Renal cortex interstitium (tissue), 11 donors: ENCODE data around the gene NLRP8. TPM values are rescaled to one million over a fixed set of nuclear protein-coding genes. Genes with fewer than 3 reads are reported as not detected.
"Not testable (repeated sequence)": the region's sequence is repeated elsewhere in the genome, so short reads cannot be mapped to it uniquely, and the experiment has no call there.

Experiments used
- DNase-seq, 11 donors: peaks; one replicate each; pipeline ENCODE4 v3.0.0-alpha.2; 2013; ENCODE audit warnings: low read depth in 9 of 11, low spot score in 4 of 11; ENCODE audit errors: extremely low read depth in 1 of 11
- polyA plus RNA-seq, 3 donors: library from polyadenylated mRNA; unstranded; fragments of 120-200 nt; gene quantifications; one replicate each; pipeline ENCODE4 v1.2.1, GENCODE V29; 2013; ENCODE audit not compliant: insufficient read length in 3 of 3

The NLRP8 gene
- polyA plus RNA-seq, 3 donors: not detected

GRCh38 chr19:55958356-55958755 is 10.7 kb downstream of the NLRP8 start:
- no peak for DNase-seq

DNA sequence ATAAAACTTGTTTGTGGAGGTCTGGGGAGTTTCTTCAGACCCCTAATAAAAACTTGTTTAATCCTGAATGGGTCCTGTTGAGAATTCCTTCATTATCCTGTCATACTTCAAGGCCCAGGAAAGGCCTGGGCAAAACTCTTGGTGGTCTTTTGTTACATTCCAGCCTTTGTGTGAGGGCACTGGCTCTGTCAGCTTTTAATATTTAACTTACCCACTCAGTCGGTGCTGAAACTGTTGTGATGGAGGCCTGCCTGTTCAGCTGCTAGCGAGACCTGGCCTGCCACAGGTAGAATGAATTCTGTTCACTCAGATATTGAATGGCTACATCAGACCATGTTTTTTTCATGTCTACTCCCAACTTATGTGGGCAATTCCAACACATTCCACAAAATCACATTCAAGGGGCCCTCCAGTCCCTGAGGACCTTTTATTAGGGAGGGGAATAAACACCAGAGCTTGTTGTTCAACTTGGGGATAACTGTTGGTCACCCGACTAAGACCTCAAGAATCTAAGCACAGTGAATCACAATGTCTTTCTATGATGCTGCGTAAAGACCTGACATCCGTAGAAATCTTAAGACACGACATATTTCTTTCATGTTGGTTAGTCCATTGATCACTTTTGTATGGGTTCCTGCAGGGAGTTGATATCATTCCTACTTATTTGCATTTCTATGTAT is 12.5 kb downstream of the NLRP8 start:
- peak in 1 of 11 donors; percentile 2 for DNase-seq

DNA sequence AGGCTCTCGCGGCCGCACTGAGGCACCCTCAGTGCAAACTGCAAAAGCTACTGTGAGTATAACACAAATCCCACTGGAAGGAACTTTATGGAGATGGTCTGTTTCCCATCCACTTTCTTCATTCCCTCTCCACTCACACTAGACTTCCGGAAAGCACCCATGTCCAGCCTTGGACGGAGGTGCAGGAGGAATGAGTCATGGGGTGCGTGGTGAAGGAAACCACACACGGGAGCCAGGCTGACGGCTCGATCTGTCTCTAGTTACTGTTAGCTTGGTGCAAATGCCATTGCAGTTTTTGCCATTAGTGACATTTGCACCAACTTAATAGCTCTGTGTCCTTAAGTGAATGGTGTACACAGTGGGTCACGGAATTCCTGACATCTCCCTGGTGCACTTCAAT is 14.6 kb downstream of the NLRP8 start:
- DNase-seq: no peak

DNA sequence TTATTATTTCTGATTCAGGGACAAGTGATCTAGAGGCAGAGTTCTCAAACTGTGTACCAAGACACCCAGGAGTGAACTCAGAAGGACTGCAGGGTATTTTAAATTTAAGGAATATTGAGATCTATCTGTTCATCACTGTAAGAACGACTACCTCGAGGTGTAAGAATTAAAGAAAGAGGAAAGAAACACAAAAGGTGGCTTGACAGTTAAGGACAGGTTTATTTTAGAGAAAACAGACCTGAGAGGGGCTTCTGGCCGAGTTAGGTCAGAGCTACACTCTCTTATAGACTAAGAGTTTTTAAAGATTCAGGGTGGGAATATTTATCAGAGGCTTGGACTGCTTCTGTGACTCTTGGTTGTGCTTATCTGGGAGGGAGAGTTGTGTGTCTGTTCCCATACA is 26.4 kb downstream of the NLRP8 start:
- no peak for DNase-seq

- no peak for DNase-seq
Observed at GRCh38 chr19:55980415-55980814, 32.8 kb downstream of the NLRP8 start.

GRCh38 chr19:55985254-55985653 is 37.6 kb downstream of the NLRP8 start:
- no peak for DNase-seq

GRCh38 chr19:55986487-55986886 is 38.9 kb downstream of the NLRP8 start, which contains the start of gene NLRP5:
Gene NLRP5 (plus strand): TSS chr19:55986775.
- peak in 1 of 11 donors; percentile 0 for DNase-seq

- DNase-seq: no peak
Observed at GRCh38 chr19:55990831-55991230, 43.2 kb downstream of the NLRP8 start.

DNA sequence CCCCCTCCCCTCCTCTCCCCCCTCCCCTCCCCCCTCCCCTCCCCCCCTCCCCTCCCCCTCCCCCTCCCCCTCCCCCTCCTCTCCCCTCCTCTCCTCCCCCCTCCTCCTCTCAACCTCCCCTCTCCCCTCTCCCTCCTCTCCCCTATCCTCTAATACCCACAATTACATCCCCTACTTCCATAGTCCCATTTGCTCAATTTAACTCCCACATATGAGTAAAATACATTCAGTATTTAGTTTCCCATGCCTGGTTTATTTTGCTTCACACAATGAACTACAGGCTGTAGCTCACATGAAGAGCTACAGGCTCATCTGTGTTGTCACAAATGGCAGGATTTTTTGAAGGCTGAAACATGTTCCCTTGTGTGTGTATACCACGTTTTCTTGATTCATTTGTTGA is 45.9 kb downstream of the NLRP8 start:
- DNase-seq: no peak

DNA sequence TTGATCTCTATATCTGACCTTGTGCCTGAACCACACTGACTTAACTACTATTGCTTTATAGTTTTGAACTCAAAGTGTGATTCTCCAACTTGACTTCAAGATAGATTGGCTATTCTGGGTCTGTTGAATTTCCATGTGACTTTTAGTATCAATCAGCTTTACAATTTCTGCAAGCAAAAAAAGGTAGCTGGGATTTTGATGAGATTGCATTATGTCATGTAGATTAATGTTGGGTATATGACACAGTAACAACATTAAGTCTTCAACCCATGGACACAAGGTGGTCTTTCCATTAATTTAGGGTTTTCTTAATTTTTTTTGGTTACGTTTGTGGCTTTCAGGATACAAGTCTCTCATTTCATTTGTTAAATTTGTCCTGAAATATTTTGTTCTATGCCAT is 67.1 kb downstream of the NLRP8 start:
- DNase-seq: no peak

GRCh38 chr19:56015756-56016155 is 68.1 kb downstream of the NLRP8 start:
- DNase-seq: peak in 7 of 11 donors; percentile 1 to 15 (median 3)

- not testable (repeated sequence) for DNase-seq
Observed at GRCh38 chr19:56019325-56019724, 71.7 kb downstream of the NLRP8 start.

- not testable (repeated sequence) for DNase-seq
Observed at GRCh38 chr19:56020355-56020975, 72.8 kb downstream of the NLRP8 start.

GRCh38 chr19:56026769-56027168 is 79.1 kb downstream of the NLRP8 start:
- DNase-seq: no peak

Other genes starting within 250 kb of the NLRP8 start
- gene NLRP9, start 209.4 kb upstream of the NLRP8 start, polyA plus RNA-seq: not detected
- under 1 TPM in 1 of 3 donors, not detected in 2; 0.20 TPM for gene RFPL4A, start 188.7 kb upstream of the NLRP8 start, polyA plus RNA-seq
- under 1 TPM in 1 of 3 donors, not detected in 2; 0.22 TPM for gene RFPL4AL1, start 178.7 kb upstream of the NLRP8 start, polyA plus RNA-seq
- gene NLRP11, start 115.8 kb upstream of the NLRP8 start, polyA plus RNA-seq: under 1 TPM; 0.14 to 0.20 (median 0.17) TPM
- gene NLRP4, start 111.3 kb upstream of the NLRP8 start, polyA plus RNA-seq: not detected
- not detected for gene NLRP13, start 15.5 kb upstream of the NLRP8 start, polyA plus RNA-seq
- not detected for gene NLRP5, start 38.9 kb downstream of the NLRP8 start, polyA plus RNA-seq
- gene ZNF787, start 173.5 kb downstream of the NLRP8 start, polyA plus RNA-seq: 10 to 100 TPM; 10.7 to 24.0 (median 22.4) TPM
- 10 to 100 TPM; 21.3 to 41.4 (median 36.1) TPM for gene ZNF444, start 193.5 kb downstream of the NLRP8 start, polyA plus RNA-seq
- not detected for gene GALP, start 228.2 kb downstream of the NLRP8 start, polyA plus RNA-seq
- under 1 TPM in 2 of 3 donors, not detected in 1; 0.17 to 0.30 TPM for gene ZSCAN5B, start 250.0 kb downstream of the NLRP8 start, polyA plus RNA-seq